Fibroblast of skin of scalp (primary cell): ENCODE results near the gene RNPS1.
A peak's percentile ranks its signal among the peaks of the same experiment; 100 is the strongest.

Source experiments
- DNase-seq: peaks from one replicate; pipeline ENCODE4 v3.0.0-alpha.2; 2013

Gene RNPS1

DNA sequence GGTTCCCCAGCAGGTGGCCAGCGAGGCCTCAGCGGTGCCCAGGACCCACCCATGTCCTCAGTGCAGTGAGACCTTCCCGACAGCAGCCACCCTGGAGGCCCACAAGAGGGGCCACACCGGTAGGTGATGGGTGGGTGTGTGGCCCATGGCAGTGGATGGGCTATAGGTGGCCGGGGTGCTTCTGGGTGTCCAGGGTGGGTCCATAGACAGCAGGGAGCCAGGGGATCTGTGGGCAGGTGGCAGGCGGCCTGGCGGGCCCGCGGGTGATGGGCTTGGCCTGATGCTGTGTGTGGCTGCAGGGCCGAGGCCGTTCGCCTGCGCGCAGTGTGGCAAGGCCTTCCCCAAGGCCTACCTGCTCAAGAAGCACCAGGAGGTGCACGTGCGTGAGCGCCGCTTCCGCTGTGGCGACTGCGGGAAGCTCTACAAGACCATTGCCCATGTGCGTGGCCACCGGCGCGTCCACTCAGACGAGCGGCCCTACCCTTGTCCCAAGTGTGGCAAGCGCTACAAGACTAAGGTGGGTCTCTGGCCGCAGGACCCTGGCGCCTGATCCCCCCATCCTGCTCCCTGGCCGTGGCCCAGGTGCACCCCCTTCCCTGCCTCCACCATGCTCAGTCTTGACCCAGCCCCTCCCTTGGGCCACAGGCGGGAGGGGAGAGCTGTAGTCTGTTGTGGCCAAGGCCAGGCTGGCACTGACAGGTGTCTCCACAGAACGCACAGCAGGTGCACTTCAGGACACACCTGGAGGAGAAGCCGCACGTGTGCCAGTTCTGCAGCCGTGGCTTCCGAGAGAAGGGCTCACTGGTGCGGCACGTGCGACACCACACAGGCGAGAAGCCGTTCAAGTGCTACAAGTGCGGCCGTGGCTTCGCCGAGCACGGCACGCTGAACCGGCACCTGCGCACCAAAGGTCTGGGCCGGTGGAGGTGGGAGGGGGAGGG, 33.8 kb downstream of the RNPS1 start:
- DNase-seq = no peak

DNA sequence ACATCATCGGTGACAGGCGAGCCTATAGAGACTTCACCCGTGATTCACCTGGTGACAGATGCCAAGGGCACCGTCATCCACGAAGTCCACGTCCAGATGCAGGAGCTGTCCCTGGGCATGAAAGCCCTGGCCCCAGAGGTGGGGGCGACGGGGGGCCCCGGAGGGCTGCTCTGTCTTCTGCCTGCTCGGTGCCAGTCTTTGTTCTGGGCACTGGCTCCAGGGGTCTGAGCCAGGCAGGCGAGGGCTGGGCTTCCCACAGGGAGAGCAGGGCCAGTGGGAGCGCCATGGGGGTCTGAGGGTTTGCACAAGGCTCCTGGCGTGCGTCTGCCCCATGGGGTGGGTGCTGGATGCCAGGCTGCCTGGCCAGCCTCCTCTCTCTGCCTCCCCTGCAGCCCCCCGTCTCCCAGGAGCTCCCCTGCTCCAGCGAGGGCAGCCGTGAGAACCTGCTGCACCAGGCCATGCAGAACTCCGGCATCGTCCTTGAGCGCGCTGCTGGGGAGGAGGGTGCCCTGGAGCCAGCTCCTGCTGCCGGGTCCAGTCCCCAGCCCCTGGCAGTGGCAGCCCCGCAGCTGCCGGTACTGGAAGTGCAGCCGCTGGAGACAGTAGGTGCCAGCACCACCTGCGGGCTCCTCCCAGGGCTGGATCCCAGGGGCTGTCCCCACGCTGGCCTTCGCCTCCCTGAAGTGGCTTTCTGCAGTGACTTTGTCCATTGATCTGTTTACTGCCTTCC, 34.7 kb downstream of the RNPS1 start:
- no peak for DNase-seq

DNA sequence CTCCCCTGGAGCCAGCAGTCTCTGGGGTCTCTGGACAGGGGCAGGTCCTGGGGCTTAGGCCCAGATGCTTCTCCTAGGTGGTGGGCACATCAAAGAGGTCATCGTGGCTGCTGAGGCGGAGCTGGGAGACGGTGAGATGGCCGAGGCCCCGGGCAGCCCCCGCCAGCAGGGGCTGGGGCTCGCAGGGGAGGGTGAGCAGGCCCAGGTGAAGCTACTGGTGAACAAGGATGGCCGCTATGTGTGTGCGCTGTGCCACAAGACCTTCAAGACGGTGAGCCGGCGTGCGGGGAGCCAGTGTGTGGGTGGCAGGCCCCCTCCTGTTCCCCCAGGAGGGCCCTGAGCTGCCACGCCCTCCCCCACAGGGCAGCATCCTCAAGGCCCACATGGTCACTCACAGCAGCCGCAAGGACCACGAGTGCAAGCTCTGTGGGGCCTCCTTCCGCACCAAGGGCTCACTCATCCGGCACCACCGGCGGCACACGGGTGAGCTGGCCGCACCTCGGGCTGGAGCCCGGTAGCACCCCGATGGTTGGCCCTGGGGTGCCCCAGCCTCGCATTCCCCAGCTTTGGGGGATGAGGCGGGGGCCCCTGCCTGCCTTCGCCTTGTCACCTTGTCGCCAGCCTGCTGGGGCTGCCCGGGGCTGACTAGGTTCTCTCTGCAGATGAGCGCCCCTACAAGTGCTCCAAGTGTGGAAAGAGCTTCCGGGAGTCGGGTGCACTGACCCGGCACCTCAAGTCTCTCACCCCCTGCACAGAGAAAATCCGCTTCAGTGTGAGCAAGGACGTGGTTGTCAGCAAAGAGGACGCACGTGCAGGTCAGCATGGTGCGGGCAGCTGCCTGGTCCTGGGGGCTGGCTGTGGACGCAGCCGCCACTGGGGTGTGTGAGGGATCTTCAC, 35.6 kb downstream of the RNPS1 start:
- no peak for DNase-seq

GRCh38 chr16:2231016-2231931, 36.7 kb downstream of the RNPS1 start:
- no peak for DNase-seq

GRCh38 chr16:2230376-2230775, 37.5 kb downstream of the RNPS1 start:
- DNase-seq = no peak

- DNase-seq = no peak
Observed at GRCh38 chr16:2229632-2230250, 38.2 kb downstream of the RNPS1 start.

GRCh38 chr16:2229091-2229490, 38.8 kb downstream of the RNPS1 start:
- DNase-seq = no peak

- DNase-seq = no peak
Observed at GRCh38 chr16:2228161-2228824, 39.6 kb downstream of the RNPS1 start.

DNA sequence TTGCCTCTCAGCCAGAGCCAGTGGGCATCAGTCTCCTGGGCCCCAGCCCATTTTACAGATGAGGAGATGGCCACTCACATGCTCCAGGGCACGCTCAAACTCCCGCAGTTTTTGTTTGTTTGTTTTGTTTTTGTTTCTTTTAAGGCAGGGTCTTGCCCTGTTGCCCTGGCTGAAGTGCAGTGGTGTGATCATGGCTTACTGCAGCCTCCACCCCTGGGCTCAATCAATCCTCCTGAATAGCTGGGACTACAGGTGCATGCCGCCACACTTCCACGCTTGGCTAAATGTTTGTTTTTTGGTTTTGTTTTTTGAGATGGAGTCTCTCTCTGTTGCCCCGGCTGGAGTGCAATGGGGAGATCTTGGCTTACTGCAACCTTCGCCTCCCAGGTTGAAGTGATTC, 41.0 kb downstream of the RNPS1 start:
- no peak for DNase-seq

DNA sequence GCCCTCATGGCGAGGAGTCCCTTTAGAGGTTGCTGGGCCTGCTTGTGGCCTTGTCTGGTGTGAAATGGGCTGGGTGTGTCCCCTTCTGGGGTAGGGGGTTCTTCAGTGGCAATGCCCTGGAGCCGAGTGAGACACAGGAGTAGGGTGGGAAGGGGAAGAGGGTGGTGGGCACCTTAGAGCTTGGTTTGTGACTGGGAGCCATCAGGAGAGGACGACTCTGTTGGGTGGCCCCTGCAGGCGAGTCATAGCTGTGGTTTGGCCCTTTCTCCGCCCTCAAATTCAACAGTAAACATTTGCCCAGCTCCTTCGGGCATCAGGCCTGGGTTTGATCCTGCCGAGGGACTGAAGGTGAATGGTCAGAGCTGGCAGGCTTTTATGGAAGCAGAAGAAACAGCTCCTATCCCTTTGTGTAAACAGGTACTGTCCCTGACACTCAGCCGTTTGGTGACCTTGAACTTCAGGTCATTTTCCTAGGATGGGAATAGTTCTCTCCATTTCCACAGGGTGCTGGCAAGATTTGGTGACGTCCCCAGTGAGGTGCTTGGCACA, 41.6 kb downstream of the RNPS1 start:
- no peak for DNase-seq

DNA sequence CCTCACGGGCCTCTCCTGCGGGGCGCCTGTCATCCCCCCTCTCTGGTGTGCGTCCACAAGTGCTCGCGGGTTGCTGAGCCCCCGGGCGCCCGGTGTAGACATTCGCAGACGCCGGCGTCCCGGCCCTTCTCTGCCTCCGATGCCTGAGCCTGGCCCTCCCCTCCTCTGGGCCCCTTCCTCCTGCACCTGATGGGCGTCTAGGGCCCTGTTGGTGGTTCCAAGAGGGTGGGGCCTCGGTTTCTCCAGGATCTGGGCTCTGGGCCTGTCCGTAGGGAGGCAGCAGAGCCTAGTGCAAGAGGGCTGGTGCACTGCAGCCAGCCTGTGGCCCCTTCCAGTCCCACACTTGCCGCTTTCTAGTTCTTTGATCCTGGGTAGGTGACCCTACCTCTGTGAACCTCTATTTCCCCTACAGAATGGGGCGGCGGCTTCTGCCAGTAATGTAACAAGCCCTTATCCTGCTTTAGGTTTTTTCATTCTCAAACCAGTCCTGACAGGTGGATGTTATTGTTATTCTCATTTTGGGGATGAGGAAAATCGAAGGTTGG, 43.9 kb downstream of the RNPS1 start:
- peak; percentile 35 for DNase-seq

DNA sequence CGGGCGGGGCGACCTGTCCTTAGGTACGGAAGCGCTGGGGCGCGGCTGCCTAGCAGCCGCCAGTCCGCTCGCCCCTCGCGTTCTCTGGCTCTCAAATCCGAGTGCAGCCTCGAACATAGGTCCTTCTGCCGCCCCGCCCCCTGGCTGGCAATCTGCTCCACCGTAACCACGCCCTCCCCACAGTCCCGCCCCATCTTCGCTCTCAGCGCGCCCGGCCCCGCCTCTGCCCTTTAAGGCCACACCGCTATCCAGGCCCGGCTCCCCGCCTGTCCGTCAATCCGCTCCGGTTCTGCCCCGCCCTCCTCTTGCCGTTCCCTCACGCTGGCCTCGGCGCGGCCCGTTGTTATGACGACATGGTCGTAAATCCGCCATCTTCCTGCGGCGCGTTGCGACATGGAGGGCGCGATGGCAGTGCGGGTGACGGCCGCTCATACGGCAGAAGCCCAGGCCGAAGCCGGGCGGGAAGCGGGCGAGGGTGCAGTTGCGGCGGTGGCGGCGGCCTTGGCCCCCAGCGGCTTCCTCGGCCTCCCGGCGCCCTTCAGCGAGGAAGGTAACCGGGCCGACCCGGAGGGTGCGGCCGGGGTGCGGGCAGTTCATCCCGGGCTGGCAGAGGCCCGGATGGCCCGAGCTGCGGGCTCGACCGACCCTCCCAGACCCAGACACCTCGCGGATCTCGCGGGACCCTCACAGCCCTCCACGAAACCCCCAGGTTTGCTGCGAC, 44.5 kb downstream of the RNPS1 start, which contains the start of gene E4F1:
Gene E4F1 (plus strand): TSS at position 371 of the 721 bp plus-strand sequence. CDS start 23 bp downstream, at position 394.
- DNase-seq = peak; percentile 100

GRCh38 chr16:2216330-2216729, 51.6 kb downstream of the RNPS1 start:
- no peak for DNase-seq

DNA sequence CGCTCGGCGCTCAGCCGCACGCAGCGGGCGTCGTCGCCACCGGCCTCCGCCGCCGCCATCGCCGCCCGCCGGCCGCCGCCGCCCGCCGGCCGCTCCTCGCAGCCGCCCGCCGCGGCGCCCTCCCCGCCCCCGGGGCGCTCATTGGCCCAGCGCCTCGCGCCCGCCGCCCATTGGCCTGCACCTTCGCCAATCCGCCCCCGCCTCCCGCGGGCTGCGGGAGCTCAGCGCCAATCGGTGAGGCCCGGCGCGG, 53.3 kb downstream of the RNPS1 start, which contains the start of gene PGP:
Gene PGP (minus strand): TSS at position 122 of the 250 bp plus-strand sequence. CDS start 63 bp downstream, at position 59.
- DNase-seq = no peak

DNA sequence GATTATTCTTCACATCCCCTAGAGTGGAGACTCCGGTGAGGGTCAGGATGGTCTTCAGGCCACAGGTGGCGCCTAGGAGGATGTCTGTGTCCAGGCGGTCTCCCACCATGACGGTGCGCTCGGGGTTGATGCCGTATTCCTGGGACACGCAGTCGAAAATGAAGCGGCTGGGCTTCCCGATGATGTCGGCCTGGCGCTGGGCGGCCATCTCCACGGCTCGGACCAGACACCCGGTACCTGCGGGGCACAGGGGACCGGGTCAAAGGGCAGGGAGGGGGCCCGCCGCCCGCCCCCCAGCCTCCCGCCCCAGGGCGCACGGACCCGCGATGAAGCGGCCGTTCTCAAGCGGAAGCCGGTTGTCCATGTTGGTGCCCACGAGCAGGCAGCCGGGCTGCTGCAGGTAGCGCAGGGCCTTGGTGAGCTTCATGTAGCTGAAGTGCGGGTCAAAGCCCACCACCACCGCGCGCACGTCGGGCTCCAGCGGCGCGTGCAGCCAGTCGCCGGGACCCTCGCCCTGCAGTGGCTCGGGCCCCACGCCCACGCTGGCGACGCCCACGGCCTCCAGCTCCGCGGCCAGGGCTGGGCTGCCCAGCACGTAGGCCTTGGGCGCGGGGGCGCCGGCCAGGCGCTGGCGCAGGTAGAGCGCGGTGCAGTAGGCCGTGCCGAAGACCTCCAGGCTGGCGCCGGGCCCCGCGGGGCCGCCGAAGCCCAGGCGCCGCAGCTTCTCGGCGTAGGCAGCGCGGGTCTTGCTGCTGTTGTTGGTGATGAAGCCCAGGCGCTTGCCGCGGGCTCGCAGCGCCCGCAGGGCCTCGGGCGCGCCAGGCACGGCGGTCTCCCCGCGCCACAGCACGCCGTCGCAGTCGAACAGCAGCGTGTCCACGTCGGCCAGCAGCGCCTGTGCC, 53.9 kb downstream of the RNPS1 start:
- no peak for DNase-seq

GRCh38 chr16:2212362-2213324, 55.3 kb downstream of the RNPS1 start:
- no peak for DNase-seq

GRCh38 chr16:2211923-2212347, 56.0 kb downstream of the RNPS1 start:
- no peak for DNase-seq
